Measurements from ENCODE around the gene RPS3. TPM values are rescaled to one million over a fixed set of nuclear protein-coding genes. Genes with fewer than 3 reads are reported as not detected.
"Not testable (repeated sequence)": the region's sequence is repeated elsewhere in the genome, so short reads cannot be mapped to it uniquely, and the experiment has no call there.

RPS3 gene
- total RNA-seq, 1 experiment from 2014 or later = 1,966 TPM

GRCh38 chr11:75409971-75410370 lies 10.7 kb downstream of the RPS3 start:
- not testable (repeated sequence) for DNase-seq (ENCODE audit: extremely low read depth, low read depth)

GRCh38 chr11:75413146-75413545 lies 13.8 kb downstream of the RPS3 start:
- DNase-seq (ENCODE audit: extremely low read depth, low read depth) = not testable (repeated sequence)

DNA sequence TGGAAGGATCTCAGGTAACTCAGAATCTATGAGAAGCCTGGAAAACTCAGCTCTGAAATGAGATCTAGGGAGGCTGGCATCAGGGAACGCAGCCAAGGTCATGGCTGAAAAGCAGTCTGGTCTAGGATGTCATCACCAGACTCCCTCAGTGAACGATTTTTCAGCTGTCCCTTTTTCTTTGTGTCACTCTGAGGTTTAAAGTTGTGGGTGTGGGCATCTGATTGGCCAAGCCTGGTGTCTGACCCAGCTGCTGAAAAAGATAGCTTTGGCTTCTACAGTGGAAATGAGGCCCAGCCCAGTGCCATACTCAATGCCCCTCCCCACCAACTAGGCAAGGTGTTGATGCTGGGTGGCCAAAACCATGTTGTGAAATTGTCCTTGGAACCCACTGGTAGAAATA lies 14.5 kb downstream of the RPS3 start:
- DNase-seq (ENCODE audit: extremely low read depth, low read depth) = no peak

DNA sequence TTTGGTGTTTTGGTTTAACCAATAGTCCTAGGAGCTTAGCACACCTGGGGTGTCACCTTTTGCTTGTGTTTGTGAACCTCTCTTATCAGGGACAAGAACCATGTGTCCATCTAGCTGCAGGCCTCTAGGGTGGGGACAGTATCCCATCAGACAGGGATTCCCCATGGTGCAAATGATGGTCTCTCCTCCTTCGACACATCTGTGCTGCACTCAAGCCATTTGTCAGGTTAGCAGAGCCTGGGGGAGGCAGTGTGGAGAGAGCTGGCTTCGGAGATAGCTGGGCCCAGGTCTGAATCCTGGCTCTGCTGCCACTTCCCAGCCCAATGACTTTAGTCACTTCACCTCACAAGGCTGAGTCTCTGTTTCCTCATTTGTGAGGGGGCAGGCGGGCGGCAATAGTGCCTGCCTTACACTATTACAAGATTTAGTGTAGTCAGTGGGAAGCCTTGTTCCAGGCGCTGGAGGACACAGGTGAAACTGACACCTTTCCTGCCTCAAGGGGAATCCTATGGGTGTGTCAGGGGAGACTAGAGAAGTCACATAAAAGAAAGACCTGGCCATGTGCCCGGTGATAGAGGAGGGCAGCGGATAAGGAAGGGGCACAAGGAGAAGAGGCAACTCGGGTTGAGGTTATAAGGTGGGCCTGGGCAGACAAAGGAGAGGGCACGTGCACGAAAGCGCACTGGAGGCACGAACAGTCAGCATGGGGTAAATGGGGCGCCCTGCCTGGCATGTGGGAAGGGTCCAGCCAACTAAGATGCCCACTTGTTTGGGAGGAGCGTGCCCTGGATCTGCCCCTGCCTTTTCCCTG lies 21.1 kb downstream of the RPS3 start:
- DNase-seq (ENCODE audit: extremely low read depth, low read depth) = no peak

DNA sequence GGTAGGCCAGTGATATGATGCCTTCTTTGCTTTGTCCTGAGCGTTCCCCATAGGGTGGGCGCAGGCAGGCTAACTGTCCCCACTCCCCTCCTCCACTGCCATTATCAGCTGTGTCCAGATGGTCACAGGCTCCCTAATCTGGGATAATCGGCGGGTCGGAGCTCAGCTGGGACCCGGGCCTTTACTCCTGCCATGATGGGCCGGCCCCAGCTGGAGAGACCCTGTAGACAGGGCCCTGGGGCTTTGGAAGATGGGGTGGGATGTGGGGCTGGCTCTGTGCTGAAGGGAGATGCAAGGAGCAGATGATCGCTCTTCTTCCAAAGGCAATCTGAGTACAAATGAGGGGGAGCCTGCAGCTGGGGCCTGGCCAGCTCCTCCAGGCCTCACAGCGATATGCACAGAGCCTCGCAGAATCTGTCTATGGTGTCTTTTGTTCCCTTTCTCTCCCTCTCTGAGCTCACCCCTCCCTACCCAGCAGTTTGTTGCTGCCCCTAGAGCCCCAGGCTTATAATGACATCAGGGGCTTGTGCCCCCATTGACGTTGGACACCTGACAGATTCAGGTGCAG lies 21.8 kb downstream of the RPS3 start:
- no peak for DNase-seq (ENCODE audit: extremely low read depth, low read depth)

- DNase-seq (ENCODE audit: extremely low read depth, low read depth) = no peak
These were observed 22.6 kb downstream of the RPS3 start for GRCh38 chr11:75421902-75422247.

DNA sequence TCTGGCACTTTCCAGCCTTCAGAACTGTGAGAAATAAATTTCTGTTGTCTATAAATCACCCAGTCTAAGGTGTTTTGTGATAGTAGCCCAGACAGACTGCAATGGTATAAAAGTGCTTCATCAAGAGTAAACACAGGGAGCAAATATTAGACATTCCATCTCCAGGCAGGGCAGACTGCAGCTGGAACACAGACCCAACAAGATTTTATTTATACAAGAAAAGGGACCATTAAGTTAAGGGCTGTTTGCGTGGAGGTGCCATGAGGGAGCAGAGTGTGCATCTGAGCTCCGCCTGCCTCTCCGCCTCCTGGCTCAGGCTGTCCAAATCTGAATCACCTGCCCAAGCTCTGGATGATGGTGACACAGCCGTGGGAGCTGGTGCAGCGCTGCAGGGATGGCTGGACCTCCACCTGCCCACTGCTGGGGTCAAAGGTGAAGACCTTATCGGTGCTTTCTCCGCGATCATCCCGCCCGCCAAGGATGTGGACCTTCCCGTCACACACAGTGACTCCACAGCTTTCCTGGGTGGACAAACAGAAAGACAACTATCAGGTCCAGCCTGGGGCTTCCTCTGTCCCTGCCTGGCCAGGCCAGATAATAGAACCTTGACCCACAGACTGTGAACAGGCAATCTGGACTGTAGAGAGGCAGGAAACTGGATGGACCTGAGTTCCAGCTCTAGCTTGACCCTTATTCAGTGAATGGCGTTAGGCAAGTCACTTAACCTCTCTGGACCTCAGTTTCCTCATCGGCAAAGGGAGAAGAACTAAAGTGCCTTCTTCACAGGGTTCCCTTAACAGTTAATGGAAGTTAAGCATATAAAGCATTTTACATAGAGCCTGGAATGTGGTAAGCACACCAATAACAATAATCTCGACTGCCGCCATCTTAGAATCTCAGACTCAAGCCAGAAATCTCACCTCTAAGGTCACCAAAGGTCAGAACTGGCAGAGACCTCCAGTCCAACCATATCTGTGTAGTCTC lies 23.2 kb downstream of the RPS3 start:
- no peak for DNase-seq (ENCODE audit: extremely low read depth, low read depth)

- DNase-seq (ENCODE audit: extremely low read depth, low read depth) = no peak
These were observed 24.4 kb downstream of the RPS3 start for GRCh38 chr11:75423721-75424120.

- no peak for DNase-seq (ENCODE audit: extremely low read depth, low read depth)
These were observed 25.1 kb downstream of the RPS3 start for GRCh38 chr11:75424396-75424795.

DNA sequence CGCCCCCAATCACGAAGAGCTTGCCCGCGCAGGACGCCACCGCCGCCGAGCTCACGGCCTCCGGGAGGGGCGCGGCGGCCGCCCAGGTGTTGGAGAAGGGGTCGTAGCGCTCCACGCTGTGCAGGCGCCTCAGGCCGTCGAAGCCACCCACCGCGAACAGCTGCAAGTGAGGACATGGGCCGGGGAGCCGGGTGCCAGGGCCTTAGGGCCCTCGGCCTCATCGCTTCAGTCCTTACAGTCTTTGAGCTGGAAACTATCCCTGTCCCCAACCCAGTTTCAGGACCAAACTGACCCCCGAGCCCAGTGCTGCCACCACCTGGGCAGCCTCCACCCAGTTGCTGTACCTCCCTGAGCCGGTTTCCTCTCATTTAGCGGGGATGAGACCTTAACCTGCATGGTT lies 26.1 kb downstream of the RPS3 start:
- DNase-seq (ENCODE audit: extremely low read depth, low read depth) = no peak

DNA sequence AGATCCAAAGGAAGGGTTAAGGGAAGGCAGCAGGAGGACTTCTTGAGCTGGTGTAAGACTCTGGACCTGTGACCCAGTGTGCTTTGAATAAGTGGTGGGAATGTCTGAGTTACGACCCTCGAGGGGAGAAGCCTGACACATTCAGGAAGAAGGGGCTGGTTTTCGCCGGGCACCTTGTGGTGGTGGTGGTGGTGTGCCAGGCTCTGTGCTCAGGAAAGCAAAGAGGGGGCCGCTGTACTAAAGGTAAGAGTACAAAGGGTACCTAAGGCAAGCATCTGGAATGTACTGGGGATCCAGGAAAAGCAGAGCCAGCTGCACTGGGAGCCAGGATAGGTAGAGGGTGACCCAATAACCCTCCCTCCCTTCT lies 27.4 kb downstream of the RPS3 start:
- no peak for DNase-seq (ENCODE audit: extremely low read depth, low read depth)

DNA sequence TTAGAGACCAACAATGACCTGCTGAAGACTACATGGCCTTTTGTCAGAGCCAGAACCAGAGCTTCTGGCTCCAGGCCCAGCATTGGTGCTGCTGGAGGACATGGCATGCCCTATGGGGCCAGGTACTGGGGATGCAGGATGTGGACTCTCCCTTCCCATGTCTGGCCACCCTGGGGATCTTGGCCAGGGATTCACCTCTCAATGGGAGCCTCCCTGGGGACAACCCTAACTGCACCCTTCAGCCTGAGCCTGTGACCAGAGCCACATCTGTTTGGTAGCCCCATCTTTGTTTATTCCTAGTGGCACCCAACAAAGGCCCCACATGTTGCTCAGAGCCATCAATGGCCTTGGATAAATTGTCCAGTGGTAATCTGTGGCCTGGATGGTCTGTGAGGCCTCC lies 27.9 kb downstream of the RPS3 start:
- DNase-seq (ENCODE audit: extremely low read depth, low read depth) = no peak

DNA sequence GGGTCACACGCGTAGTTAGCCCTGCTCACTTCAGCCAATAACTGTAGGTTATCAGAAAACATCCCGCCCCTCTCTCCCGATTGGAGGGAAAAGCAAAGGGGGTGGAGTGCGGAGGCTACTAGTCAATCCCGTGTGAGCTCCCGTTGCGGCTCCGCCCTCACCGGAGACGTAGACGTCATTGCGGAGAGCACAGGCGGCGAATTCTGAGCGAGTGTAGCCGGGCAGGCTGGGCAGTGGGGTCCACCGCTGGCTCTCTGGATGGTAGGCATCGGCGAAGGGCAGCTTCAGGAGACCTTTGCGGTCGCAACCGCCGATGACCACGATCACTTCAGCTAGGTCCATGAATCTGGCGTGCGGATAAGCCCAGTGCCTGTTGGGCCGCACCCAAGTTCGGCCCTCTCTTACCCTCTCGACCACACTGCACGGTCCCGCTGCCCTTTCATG lies 29.0 kb downstream of the RPS3 start:
- peak; percentile 78 for DNase-seq (ENCODE audit: extremely low read depth, low read depth)

GRCh38 chr11:75428989-75429640 lies 29.8 kb downstream of the RPS3 start:
- no peak for DNase-seq (ENCODE audit: extremely low read depth, low read depth)

DNA sequence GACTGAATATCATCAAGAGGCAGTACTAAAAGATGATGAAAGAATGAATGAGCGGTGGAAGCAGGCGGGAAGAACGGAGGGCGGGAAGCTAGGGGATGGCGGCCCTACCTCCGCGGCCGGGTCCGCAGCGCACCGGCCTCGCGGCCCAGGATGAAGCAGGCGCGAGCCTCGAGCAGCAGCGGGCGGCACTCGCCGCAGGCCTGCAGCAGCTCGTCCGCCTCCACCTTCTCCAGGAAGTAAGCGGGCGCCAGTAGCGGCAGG lies 30.3 kb downstream of the RPS3 start:
- no peak for DNase-seq (ENCODE audit: extremely low read depth, low read depth)

DNA sequence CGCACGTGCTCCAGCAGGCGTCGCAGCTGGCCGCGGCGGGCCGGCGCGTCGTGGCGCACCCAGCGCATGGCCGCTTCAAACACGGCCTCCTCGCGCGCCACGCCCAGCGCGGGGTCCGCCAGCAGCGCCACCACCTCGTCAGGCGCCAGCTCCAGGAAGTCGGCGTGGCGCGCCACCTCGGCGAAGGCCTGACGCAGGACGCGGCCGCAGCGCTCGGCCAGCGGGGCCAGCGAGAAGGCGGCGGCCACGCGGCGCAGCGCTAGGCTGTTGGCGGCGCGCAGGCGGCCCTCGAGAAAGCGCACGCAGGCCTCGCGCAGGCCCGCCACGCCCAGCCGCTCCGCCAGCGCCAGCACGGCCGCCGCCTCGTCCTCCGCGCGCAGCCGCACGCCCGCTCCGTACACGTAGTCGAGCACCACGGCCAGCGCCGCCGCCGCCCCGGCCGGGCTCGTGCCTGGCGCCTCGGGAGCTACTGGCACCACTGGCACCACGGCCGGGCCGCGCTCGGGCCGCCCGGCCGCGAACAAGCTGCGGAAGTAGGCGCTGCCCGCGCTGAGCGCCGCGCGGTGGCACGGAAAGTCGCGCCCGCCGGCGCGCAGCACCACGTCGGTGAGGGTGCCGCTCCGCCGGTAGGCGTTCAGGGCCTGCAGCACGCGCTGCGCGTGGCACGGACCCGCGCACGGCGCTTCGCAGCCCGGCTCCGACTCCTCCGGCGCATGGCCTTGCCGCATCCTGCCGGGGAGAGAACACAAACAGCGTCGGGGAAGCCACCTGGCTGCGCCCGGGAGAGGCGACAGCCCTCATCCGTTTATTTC lies 30.8 kb downstream of the RPS3 start:
- peak; percentile 58 for DNase-seq (ENCODE audit: extremely low read depth, low read depth)

DNA sequence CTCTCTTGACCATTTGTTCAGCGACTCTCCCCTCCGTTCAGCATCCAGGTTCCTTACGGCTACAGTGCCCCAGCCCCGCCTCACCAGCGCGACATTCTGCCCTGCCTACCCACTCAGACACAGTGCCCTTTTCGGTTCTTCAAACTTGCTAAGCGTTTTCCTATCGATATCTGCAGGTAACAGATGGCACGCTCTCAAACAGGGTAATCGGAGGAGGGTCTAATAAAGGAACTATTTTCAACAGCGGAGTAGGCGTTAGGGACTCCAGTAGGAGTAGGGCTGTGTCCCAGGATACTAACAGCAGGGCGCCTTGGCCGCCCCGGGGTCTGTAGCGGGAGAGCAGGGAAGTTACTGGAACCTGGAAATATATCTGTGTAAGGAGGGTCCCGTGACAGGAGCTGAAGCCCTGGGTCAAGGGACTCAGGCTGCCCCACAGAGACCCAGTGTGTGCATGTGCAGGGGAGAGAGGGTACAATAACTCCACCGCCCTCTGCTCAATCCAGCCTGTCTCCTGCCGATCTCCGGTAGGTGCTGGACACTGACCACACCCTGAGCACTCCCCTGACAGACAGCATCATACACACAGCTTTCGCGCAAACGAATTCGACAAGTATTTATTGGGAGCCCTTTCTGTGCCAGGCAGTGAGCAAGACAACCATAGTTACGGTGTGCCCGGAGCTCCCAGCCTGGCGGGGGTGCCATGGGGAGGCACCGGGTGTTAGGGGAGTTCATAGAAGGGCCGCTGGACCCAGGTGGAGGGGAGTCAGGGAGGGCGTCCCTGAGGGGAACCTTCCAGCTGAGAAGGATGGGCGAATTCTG lies 31.6 kb downstream of the RPS3 start:
- no peak for DNase-seq (ENCODE audit: extremely low read depth, low read depth)

- DNase-seq (ENCODE audit: extremely low read depth, low read depth) = no peak
These were observed 32.5 kb downstream of the RPS3 start for GRCh38 chr11:75431533-75432525.

Data from NCI-H460 (cell line).